Fibroblast of skin of left quadriceps (primary cell): ENCODE data around the gene C1QL1.

ENCODE experiments used
- DNase-seq, 2 experiments: peaks; one replicate each; pipeline ENCODE4 v3.0.0-alpha.2; 2013; ENCODE audit warnings: low read depth in 2 of 2

Gene C1QL1

GRCh38 chr17:44915862-44916780, 52.0 kb downstream of the C1QL1 start:
- no peak for DNase-seq

GRCh38 chr17:44915321-44915726, 52.8 kb downstream of the C1QL1 start, which contains the start of gene GFAP:
TSS of gene GFAP (minus strand) at chr17:44915500. CDS start at chr17:44915486, 14 bp downstream.
- no peak for DNase-seq

- DNase-seq = no peak
These were observed 53.3 kb downstream of the C1QL1 start for GRCh38 chr17:44914698-44915271.

GRCh38 chr17:44914148-44914547, 54.0 kb downstream of the C1QL1 start:
- no peak for DNase-seq

GRCh38 chr17:44913676-44914075, 54.4 kb downstream of the C1QL1 start:
- DNase-seq = no peak

GRCh38 chr17:44912763-44913544, 55.1 kb downstream of the C1QL1 start:
- no peak for DNase-seq

- DNase-seq = no peak
These were observed 56.7 kb downstream of the C1QL1 start for GRCh38 chr17:44911133-44912001.

- no peak for DNase-seq
These were observed 57.6 kb downstream of the C1QL1 start for GRCh38 chr17:44910231-44911106.
